SH-SY5Y (cell line): ENCODE measurements around the gene DDIT3.

ENCODE experiments used
- GATA2 ChIP-seq: IDR thresholded peaks from 2 replicates; pipeline ENCODE4 v1.6.1; 2011; ENCODE audit warnings: mild to moderate bottlenecking, low read depth, low read length
- GATA3 ChIP-seq: IDR thresholded peaks from 2 replicates; pipeline ENCODE4 v1.6.1; 2011; ENCODE audit warnings: low read depth, mild to moderate bottlenecking, low read length, moderate library complexity

Gene DDIT3

DNA sequence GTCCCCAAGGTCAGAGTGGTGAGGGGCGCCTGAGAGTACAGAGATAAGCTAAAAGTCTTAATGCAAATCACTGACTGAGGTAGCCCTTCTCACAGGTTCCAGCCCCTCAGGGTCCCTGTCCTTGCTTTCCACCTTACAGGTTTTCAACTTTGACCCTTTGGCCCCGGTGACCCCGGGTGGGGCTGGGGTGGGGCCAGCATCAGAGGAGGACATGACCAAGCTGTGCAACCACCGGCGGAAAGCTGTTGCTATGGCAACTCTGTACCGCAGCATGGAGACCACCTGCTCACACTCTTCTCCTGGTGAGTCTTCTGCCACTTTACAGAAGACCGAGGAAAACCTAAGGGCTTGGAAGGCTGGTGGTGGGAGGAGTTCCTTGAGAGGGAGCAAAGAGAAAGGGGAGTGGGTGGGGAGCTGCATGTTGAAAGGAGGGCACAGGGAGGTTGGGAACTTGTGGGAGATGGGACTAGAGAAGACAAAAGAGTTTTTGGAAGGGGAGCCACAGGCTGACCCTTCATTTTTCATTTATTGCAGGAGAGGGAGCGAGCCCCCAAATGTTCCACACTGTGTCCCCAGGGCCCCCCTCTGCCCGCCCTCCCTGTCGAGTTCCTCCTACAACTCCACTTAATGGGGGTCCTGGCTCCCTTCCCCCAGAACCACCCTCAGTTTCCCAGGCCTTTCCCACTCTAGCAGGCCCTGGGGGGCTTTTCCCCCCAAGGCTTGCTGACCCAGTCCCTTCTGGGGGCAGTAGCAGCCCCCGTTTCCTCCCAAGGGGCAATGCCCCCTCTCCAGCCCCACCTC lies 4.7 kb upstream of the DDIT3 start:
- TF ChIP-seq GATA2 (no peak), GATA3 (no peak)

DNA sequence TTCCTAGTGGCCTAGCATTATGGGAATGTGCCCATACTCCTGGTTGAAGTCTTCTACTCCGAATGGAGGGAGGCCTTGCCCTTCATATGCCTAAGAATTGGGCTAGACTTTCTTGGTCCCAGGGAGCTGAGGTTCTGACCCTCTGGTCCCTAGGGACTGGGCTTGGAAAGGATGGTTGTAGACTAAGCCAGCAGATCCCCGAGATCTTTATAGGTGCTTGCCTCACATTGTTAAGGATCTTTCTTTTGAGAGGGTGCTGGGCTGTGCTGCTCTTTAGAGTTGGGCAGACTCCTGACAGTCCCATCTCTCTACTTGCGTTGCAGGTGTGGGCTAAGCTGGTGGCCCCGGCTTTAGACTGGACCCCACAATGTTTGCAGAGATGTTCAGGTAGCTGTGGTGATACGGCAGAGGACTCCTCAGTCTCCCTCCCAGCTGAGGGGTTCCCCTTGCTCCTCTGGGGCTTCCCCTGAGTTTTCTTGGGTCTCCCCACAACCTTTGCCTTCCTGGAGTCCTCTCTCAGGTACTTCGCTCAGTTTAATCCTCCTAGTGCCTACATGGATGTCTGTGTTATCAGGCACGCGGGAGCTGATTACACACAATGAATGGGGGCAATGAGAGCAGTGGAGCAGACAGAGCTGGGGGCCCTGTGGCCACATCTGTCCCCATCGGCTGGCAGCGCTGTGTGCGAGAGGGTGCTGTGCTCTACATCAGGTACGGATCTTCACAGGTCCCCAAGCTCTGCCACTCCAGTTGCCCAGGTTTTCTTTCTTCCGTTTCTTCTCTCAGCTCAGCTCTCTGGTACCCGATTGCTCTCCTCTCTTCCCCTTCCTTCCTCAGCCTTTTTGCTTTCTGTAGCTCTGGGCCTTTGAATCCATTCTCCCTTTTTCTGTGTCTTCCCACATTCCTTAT lies 3.6 kb upstream of the DDIT3 start:
- TF ChIP-seq GATA3, result no peak
- no peak for TF ChIP-seq GATA2

DNA sequence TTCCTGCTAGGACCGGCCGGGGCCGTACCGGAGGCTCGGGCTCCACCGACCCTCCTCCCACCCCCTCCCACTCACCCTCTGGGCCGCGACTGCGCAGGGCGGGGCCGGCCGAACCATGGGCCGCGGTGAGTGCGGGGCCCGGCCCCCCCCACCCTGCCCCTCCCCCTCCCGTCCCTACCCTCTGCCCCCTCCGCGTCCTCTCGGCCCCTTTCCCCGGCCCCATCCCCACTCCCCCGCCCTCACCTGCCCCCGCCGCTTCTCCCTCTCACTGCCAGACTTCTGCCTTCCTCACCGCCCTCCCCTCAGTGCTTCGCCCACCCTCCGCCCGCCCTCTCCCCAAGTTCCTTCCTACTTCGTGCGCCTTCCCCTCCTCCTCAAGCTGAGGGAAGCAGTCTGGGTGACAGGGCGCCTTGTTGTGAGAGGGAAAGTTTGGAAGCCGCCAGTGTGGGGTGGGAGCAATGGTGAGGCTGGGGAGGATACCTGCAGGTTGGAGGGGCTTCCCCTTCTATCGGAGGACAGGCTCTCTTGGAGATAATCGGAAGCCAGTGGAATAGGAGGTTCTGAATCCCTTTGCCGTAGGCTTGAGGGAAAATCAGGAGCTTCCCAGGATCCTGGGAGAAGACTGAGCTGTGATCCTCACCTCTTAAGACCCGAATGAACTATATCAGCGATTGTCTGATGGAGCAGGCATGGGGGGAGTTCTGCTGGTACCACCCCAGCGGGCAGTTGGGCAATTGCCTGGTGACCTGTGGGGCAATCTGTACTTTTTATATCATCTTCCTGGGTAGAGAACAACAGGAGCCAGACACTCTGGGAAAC lies 2.8 kb upstream of the DDIT3 start:
- TF ChIP-seq GATA2 (no peak), GATA3 (no peak)

DNA sequence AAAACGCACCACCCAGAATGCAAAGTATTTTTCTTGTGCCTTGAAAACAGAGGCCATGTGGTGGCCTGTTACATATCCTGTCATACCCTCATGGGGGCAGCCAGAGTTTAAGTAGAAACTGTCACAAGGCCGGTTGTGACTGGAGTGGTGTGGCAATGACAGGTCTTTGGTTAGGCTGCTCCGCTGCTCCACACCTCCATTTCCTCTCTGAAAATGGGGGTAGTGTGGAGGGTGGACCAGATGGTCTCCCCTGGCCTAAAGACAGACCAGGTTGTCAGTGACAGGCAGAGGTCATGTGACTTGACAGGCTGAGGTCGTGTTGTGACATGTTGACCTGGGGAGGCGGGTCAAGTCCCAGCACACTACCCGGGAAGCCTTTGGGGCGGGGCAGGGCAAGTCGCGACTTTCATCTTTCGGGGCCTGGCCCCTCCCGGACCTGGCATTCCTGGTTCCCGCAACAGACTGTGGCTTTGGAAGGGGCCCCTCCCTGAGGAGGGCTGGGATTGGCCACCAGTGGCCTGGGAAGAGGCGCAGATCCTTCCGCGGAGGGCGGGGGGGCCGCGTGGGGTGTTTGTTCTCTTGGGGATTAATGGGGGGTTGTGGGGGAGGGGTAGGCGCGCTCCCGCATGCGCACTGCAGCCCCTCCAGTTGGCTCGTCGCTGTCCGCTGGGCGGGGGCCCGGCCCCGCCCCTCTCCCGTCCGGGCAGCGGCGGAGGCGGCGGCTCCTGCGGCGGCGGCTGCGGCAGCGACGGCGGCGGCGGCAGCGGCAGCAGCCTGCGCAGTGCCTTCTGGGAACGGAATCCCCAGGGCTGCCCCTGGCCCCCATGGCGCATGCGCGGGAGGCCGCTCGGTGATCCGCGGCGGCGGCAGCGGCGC lies 1.9 kb upstream of the DDIT3 start, which contains the start of gene MBD6:
Gene MBD6, plus strand, starts transcription at position 814 of the 876 bp plus-strand sequence. CDS start 1,480 bp downstream, outside the sequence.
- TF ChIP-seq GATA2 (no peak), GATA3 (no peak)

DNA sequence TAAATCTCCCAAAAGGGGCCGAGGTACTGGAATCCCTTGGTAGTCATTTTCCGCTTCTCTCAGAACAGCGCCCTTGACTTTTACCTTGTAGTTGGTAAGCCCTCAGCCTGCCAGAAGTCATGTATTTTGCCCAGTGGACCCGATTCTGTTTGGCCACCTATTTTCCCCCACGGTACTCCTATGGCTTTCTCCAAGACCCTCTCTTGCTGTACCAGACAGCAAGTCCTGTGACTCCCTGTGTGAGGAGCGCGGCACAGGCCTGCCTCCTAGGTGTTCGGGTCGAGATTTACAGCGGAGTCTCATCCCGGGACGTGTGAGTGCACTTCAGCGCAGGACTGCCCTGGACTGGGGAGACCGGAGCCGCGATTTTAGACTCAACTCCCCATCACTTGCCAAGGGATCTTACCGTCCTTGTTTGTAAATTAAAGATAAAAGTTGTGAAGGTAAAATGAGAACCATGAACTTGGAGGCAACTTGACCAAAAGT lies 1.3 kb upstream of the DDIT3 start:
- TF ChIP-seq GATA3 (no peak), GATA2 (no peak)

DNA sequence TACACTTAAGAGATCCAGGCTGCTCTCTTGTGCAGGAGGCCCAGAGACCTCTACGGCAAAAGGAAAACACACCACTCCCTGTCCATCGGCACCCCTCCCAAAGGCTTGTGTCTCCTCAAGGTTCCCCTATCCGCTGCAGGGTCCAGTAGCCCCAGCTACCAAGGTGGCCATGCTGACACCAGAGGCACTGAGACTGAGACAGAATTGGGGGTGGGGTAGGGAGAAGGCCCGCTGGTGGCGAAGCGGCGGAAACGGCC lies 590 bp downstream of the DDIT3 start:
- TF ChIP-seq GATA2, result no peak
- no peak for TF ChIP-seq GATA3

DNA sequence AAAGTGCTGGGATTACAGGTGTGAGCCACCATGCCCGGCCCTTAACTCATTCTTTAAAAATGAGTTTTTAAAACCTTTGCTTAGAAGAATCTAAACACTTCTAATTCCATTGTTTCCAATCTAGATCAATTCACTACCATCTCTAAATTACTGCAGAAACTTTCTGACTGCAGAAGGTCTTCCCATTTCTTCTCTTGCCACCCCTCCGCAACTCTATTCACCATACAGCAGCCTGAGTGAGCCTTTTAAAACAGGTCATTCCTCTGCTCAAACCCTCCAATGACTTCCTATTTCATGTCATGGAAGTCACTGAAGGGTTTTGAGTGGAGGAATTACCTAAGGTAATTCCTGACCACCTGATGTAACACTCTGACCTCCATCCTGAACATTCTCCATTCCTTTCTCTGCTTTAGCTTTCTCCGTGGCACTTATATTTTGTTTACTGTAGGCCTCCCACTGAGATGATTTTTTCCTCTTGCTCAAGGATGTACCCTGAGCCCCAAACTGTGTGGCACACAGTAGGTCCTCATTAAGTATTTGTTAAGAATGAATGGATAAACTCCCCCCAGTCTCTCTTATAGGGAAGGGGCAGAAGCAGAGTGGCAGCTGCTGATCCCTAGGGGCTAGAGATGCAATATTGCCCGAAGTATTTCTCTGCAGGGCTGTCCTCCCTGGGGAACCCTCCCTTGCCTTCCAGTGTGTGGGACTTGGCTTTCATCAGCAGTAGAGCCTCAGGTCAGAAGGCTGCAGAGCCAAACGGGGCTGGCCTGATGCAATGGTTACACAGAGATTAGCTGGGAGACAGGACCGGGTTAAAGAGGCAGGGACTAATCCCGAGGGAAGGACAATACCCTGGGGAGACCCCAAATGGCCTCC lies 1.2 kb downstream of the DDIT3 start:
- TF ChIP-seq GATA2, result no peak
- no peak for TF ChIP-seq GATA3

DNA sequence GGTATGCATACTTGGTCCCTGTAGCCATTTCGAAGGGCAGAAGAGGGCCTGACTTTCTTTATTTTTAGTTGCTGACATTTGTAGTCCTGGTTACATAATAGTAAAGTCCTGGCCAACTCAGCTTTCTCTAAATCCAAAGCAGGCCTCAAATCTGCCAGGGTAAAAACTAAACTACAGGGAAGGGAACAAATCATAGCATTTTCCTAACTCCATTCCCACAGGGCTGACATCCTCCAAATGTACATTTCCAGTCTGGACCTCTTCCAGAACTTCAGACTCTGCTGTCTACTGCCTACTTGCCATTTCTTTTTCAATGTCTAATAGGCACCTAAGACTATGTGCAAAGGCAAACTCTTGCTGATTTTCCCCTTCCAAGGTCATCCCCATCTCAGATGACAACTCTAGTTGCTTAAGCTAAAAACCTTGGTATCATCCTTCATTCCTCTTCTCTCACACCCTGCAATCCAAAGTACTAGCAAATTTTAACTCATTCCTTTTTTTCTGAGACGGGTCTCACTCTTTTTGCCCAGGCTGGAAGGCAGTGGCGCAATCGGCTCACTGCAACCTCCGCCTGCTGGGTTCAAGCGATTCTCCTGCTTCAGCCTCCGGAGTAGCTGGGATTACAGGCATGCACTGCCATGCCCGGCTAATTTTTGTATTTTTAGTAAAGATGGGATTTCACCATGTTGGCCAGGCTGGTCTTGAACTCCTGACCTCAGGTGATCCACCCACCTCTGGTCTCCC lies 2.0 kb downstream of the DDIT3 start:
- TF ChIP-seq GATA3, result no peak
- no peak for TF ChIP-seq GATA2

DNA sequence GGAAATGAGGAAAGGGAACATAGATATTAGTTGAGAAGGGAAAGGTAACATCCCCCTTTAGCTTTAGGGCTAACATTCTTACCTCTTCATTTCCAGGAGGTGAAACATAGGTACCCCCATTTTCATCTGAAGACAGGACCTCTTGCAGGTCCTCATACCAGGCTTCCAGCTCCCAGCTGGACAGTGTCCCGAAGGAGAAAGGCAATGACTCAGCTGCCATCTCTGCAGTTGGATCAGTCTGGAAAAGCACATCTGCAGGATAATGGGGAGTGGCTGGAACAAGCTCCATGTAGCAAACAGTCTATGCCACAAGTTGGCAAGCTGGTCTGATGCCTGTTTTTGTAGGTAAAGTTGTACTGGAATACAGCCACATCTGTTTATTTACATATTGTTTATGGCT lies 3.1 kb downstream of the DDIT3 start:
- TF ChIP-seq GATA2 (no peak), GATA3 (no peak)

DNA sequence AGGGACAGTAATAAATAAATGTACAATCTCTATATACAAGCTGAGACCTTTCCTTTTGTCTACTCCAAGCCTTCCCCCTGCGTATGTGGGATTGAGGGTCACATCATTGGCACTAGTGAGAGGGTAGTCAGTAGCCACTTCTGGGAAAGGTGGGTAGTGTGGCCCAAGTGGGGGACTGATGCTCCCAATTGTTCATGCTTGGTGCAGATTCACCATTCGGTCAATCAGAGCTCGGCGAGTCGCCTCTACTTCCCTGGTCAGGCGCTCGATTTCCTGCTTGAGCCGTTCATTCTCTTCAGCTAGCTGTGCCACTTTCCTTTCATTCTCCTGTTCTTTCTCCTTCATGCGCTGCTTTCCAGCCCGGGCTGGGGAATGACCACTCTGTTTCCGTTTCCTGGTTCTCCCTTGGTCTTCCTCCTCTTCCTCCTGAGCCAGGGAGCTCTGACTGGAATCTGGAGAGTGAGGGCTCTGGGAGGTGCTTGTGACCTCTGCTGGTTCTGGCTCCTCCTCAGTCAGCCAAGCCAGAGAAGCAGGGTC lies 3.6 kb downstream of the DDIT3 start:
- no peak for TF ChIP-seq GATA2
- TF ChIP-seq GATA3, result no peak

DNA sequence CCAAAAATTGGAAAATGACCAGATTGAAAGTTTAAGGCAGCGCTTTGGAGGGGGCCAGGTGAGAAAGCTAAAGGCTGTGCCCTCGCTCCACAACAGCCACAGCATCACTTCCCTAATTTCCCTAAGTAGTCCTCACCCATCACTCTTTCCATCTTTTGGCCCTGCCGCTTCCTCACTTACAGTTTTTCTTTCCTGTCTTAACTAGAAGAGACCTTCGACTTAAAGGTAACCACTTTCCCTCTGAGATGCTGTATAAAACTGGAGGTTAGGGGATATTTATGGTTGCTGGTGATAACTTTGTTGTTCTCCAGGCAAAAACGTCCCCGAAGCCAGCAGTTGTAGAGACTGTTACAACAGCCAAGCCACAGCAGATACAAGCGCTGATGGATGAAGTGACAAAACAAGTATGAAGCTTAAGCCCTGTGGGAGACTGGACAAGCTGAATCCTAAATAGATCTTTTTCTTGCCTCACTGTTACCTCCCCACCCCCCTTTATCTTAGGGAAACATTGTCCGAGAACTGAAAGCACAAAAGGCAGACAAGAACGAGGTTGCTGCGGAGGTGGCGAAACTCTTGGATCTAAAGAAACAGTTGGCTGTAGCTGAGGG lies 4.3 kb downstream of the DDIT3 start:
- no peak for TF ChIP-seq GATA3
